HL-60 (cell line): ENCODE results near the gene KANSL1.

ENCODE experiments used
- DNase-seq, 2 experiments: peaks; one replicate each; pipeline ENCODE4 v3.0.0-alpha.2; 2010 to 2020; ENCODE audit warnings: low read depth in 1 of 2, low spot score in 1 of 2
- H3K27ac ChIP-seq: fragments of 250-450 bp; sonication (Bioruptor Pico); replicated peaks from 2 replicates; pipeline ENCODE4 v1.5.1; 2020; ENCODE audit warnings: mild to moderate bottlenecking, moderate library complexity
- H3K27me3 ChIP-seq: fragments of 250-450 bp; sonication (Bioruptor Pico); 2 replicates; pipeline ENCODE4 v1.5.1; 2021; ENCODE audit warnings: mild to moderate bottlenecking, moderate library complexity; ENCODE audit not compliant: insufficient read depth, poor library complexity, severe bottlenecking
- H3K4me3 ChIP-seq: replicated peaks from 2 replicates; pipeline ENCODE4 v1.5.1; 2011; ENCODE audit warnings: mild to moderate bottlenecking, control low read depth, low read length; ENCODE audit not compliant: insufficient read depth
- GABPA ChIP-seq: IDR thresholded peaks from 2 replicates; pipeline ENCODE4 v1.6.1; 2012; ENCODE audit warnings: low read depth
- POLR2AphosphoS5 ChIP-seq: IDR thresholded peaks from 2 replicates; pipeline ENCODE4 v1.6.1; 2012; ENCODE audit warnings: low read depth
- SPI1 ChIP-seq: IDR thresholded peaks from 2 replicates; pipeline ENCODE4 v1.6.1; 2012; ENCODE audit warnings: low read depth, mild to moderate bottlenecking, borderline replicate concordance
- TF ChIP-seq, protein P1 (sequence below): IDR thresholded peaks from 2 replicates; pipeline ENCODE4 v1.6.1; 2012; ENCODE audit warnings: low read depth; ENCODE audit not compliant: insufficient replicate concordance
- TF ChIP-seq, protein P2 (sequence below): IDR thresholded peaks from one replicate; pipeline ENCODE4 v1.5.1; 2011; ENCODE audit warnings: low read length, control low read depth, inconsistent platforms; ENCODE audit not compliant: insufficient read depth

The KANSL1 gene

DNA sequence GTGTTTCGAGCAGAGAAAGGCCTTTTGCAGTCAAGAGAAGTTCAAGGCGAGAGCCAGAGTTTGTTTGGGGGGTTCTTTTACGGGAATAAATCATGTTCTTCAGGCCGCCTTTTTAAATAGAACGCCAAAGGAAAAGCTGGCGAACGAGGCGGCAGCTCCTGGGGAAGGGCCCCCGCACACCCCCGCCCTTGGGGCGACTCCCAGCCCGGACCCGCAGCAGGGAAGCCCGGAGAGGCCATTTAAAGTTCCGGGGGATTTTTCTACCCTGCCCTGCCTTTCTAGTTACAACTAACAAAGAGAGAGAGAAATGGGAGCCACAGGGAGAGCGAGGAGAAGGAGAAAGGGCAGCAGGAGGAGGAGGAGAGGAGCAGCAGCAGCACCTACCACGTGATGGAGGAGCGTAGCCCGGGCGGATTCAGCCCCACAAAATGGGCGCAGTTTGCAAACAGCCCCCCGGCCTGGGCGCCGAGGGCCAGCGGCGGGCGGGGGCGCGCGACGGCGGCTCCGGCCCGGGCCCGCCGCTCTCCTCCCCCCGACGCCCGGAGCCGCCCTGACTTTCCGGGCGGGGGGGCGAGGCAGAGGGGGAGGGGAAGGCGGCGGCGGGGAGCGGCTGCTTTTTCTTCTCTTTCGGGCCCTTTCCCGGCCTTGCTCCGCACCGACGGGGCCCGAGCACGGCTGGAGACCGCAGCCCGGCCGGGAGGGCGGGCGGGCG lies 634 bp downstream of the KANSL1 start:
- Histone ChIP-seq H3K27me3 (no peaks in the 10 kb centered on the region), H3K4me3 (peak overlapping the region; percentile 85), H3K27ac (peak overlapping the region; percentile 93)
- DNase-seq, result peak; percentile 76 to 92
- TF ChIP-seq, protein P1, sequence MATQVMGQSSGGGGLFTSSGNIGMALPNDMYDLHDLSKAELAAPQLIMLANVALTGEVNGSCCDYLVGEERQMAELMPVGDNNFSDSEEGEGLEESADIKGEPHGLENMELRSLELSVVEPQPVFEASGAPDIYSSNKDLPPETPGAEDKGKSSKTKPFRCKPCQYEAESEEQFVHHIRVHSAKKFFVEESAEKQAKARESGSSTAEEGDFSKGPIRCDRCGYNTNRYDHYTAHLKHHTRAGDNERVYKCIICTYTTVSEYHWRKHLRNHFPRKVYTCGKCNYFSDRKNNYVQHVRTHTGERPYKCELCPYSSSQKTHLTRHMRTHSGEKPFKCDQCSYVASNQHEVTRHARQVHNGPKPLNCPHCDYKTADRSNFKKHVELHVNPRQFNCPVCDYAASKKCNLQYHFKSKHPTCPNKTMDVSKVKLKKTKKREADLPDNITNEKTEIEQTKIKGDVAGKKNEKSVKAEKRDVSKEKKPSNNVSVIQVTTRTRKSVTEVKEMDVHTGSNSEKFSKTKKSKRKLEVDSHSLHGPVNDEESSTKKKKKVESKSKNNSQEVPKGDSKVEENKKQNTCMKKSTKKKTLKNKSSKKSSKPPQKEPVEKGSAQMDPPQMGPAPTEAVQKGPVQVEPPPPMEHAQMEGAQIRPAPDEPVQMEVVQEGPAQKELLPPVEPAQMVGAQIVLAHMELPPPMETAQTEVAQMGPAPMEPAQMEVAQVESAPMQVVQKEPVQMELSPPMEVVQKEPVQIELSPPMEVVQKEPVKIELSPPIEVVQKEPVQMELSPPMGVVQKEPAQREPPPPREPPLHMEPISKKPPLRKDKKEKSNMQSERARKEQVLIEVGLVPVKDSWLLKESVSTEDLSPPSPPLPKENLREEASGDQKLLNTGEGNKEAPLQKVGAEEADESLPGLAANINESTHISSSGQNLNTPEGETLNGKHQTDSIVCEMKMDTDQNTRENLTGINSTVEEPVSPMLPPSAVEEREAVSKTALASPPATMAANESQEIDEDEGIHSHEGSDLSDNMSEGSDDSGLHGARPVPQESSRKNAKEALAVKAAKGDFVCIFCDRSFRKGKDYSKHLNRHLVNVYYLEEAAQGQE, result no peak
- TF ChIP-seq POLR2AphosphoS5 (peak; percentile 47; the same call in 1 of the 2 replicates), SPI1 (no peak), GABPA (no peak)
- TF ChIP-seq, protein P2, sequence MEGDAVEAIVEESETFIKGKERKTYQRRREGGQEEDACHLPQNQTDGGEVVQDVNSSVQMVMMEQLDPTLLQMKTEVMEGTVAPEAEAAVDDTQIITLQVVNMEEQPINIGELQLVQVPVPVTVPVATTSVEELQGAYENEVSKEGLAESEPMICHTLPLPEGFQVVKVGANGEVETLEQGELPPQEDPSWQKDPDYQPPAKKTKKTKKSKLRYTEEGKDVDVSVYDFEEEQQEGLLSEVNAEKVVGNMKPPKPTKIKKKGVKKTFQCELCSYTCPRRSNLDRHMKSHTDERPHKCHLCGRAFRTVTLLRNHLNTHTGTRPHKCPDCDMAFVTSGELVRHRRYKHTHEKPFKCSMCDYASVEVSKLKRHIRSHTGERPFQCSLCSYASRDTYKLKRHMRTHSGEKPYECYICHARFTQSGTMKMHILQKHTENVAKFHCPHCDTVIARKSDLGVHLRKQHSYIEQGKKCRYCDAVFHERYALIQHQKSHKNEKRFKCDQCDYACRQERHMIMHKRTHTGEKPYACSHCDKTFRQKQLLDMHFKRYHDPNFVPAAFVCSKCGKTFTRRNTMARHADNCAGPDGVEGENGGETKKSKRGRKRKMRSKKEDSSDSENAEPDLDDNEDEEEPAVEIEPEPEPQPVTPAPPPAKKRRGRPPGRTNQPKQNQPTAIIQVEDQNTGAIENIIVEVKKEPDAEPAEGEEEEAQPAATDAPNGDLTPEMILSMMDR, result no peak

DNA sequence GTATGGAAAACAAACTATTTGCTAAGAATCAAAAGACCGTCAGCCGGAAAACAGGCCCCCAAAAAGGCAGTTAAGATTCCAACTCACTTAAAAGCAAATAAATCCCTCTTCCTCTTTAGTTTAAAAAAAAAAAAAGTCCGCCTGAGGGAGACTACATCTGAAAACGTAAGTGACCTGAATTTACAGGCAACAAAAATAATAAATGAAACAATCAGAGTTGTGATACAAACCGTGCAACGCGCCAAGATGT lies 1.1 kb downstream of the KANSL1 start:
- TF ChIP-seq POLR2AphosphoS5 (no peak), SPI1 (0 out of 2 replicates have a peak, but pooled peaks have one; percentile 11), GABPA (no peak)
- TF ChIP-seq, protein P1, result no peak
- DNase-seq, result no peak
- H3K27ac ChIP-seq, result peak overlapping the region; percentile 93
- H3K4me3 ChIP-seq, result peak overlapping the region; percentile 85
- no peaks in the 10 kb centered on the region for H3K27me3 ChIP-seq

DNA sequence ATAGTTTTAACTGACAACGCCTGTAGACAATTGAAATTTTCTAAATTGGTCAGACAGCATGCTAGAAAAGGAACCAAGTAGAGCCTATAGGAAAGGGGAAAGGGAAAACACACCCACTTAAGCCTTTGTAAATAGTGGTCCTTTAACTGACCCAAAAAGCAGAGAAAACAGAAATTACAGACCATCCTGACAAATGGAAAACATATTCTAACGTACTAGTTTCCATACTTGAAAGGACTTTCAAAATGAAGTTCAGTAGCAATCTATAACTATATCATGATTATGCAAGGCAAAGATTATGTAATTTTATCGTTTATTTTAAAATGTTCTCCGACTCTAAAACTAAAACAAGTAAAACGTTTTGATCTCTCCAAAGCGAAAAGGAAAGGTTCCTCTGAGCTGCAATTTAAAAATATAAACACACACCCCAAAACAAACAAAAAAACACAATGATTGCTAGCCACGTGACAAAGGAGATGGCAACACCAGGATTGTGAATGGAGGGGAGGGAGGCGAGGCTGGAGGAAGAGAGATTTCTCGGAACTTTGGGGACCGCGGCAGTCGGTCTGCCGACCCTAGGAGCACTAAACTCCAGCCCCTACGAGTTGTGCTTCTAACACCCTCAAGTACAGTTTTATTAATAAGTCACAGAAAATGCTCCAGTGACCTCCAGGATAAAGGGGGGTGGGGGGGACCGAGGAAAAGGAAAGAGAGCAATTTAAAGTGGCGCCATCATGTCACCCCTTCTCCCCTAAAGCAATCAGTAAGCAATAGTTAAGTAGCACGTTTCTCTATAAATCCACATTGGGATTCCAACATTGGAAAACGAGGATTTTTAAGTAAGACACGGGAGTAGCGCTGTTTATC lies 1.7 kb downstream of the KANSL1 start:
- Histone ChIP-seq H3K27me3 (no peaks in the 10 kb centered on the region), H3K27ac (peak overlapping the region; percentile 93), H3K4me3 (peak overlapping the region; percentile 85)
- TF ChIP-seq, protein P2, result no peak
- TF ChIP-seq SPI1, result peak; percentile 22; the same call in 1 of the 2 replicates
- TF ChIP-seq POLR2AphosphoS5, result peak; percentile 34; the same call in 1 of the 2 replicates
- TF ChIP-seq, protein P1, result peak; percentile 24
- TF ChIP-seq GABPA, result peak; percentile 41; the same call in 1 of the 2 replicates
- DNase-seq, result peak; percentile 74 to 75
